Colonic mucosa (tissue), 4 donors: Measurements from ENCODE around the gene TPRN. TPM values are rescaled to one million over a fixed set of nuclear protein-coding genes. Genes with fewer than 3 reads are reported as not detected.

ENCODE experiments used
- DNase-seq: peaks from one replicate; pipeline ENCODE4 v3.0.0-alpha.2; 2020
- H3K27ac ChIP-seq: fragments of 200-600 bp; one replicate; pipeline ENCODE4 v1.8.0; 2021
- H3K27me3 ChIP-seq: fragments of 200-600 bp; one replicate; pipeline ENCODE4 v1.8.0; 2021
- H3K36me3 ChIP-seq: fragments of 200-600 bp; one replicate; pipeline ENCODE4 v1.8.0; 2021
- H3K4me1 ChIP-seq: fragments of 200-600 bp; one replicate; pipeline ENCODE4 v1.8.0; 2021; ENCODE audit warnings: mild to moderate bottlenecking
- H3K4me3 ChIP-seq: fragments of 200-600 bp; one replicate; pipeline ENCODE4 v1.8.0; 2021
- H3K9ac ChIP-seq, 2 donors: one replicate each; pipeline ENCODE4 v1.7.0; 2013; ENCODE audit warnings: control low read depth in 2 of 2, low read depth in 2 of 2, low read length in 2 of 2
- H3K9me3 ChIP-seq: fragments of 200-600 bp; one replicate; pipeline ENCODE4 v1.8.0; 2021
- CTCF ChIP-seq: fragments of 200-600 bp; IDR thresholded peaks from one replicate; pipeline ENCODE4 v1.8.0; 2022; ENCODE audit warnings: antibody characterized with exemption, mild to moderate bottlenecking
- intact Hi-C: fragments of 100-400 bp; cut with DNase I; formaldehyde crosslinking; loops from one replicate; pipeline ENCODE4 v1.14.1; 2022
- total RNA-seq, 2 donors: library from RNA; stranded (reverse); fragmentation: NEBNext Ultra II Directional in 1 of 2; extraction: Animal tissue kit (Norgen Biotek cat#: 25700) in 1 of 2; gene quantifications; one replicate each; pipeline ENCODE4 v1.2.1, GENCODE V29; 2021
- donor health status: healthy.
- donor health status: DM: no; HTN: no; CAD: no.
- donor health status: DM: no; HTN: no; CAD: no.

TPRN gene
- total RNA-seq, 2 donors from 2014 or later, result 83.1 to 124 TPM

DNA sequence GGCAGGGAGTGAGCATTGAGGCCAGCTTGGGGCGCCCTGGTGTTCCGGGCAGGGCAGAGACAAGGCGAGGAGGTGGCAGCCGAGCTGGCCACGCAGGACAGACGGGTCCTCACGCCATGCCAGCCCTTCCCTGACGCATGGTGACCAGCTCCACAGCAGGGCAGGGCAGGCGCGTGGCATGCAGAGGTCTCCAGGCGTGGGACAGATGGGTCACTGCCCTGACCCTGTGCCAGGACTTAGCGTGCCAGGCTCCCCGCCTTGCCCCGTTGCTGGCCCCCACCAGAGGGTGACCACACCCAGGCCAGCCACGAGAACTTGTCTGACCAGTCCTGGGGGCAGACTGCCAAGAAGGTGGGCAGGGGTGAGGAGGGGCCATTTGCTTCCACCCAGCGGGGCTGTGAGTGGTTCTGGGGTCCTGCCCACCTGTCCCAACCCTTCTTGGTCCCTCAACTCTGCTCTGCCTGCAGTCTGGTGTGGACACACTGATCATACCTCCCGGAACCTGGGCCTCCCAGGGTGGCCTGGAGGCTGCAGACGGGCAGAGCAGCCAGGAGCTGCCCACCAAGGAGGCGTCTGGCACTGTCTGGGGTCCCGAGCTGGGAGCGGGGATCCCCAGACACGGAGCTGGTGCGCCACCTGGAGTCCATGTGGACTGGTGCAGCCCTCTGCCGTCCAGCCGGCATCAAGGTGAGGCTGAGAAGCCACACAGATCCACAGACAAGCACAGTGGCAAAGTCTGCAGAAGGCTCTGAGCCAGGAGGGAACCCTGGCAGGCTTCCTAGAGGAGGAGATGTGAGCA, 26.7 kb upstream of the TPRN start, which contains the start of gene RNF224:
TSS of gene RNF224 (plus strand) at position 449 of the 799 bp plus-strand sequence. CDS start 834 bp downstream, outside the sequence.
- Histone ChIP-seq H3K9ac (peak within 1 kb of the TSS in 1 of 2 donors; percentile 46), H3K9me3 (no peaks in the 10 kb centered on the region), H3K4me1 (peaks cover 29% of the 10 kb centered on the region), H3K27ac (no peak within 1 kb of the TSS), H3K36me3 (no peaks in the 10 kb centered on the region), H3K27me3 (peaks cover 20% of the 10 kb centered on the region), H3K4me3 (no peak within 1 kb of the TSS)
- peak; percentile 86 for DNase-seq
- peak; percentile 91 for TF ChIP-seq CTCF
- intact Hi-C loops, result loop anchor here (2.0 to 5.0 kb wide), 2 partner anchors 40 to 106 kb away; partner anchors contain the start of genes ANAPC2 and SSNA1

- Histone ChIP-seq H3K27me3 (peaks cover 20% of the 10 kb centered on the region), H3K4me3 (no peak overlapping the region), H3K4me1 (peaks cover 30% of the 10 kb centered on the region), H3K9ac (peak overlapping the region in 1 of 2 donors; percentile 46), H3K36me3 (no peaks in the 10 kb centered on the region), H3K27ac (no peak overlapping the region), H3K9me3 (no peaks in the 10 kb centered on the region)
- no peak for DNase-seq
- intact Hi-C loops, result loop anchor here (2.0 to 5.0 kb wide), 2 partner anchors 39 to 106 kb away; partner anchors contain the start of genes ANAPC2 and SSNA1
- no peak for TF ChIP-seq CTCF
Observed at GRCh38 chr9:137226338-137227053, 26.0 kb upstream of the TPRN start.

GRCh38 chr9:137225699-137226331, 25.3 kb upstream of the TPRN start:
- no peaks in the 10 kb centered on the region for H3K36me3 ChIP-seq
- no peak overlapping the region for H3K4me3 ChIP-seq
- no peak overlapping the region for H3K27ac ChIP-seq
- peaks cover 32% of the 10 kb centered on the region for H3K4me1 ChIP-seq
- H3K27me3 ChIP-seq, result peaks cover 20% of the 10 kb centered on the region
- no peak overlapping the region for H3K9ac ChIP-seq
- DNase-seq, result no peak
- TF ChIP-seq CTCF, result no peak
- no peaks in the 10 kb centered on the region for H3K9me3 ChIP-seq
- intact Hi-C loops, result loop anchor here (2.0 to 5.0 kb wide), 2 partner anchors 39 to 105 kb away; partner anchors contain the start of genes ANAPC2 and SSNA1

GRCh38 chr9:137224830-137225694, 24.5 kb upstream of the TPRN start, which contains the start of gene CYSRT1:
TSS of gene CYSRT1 (plus strand) at chr9:137225174. CDS start at chr9:137225622, 448 bp downstream.
- Histone ChIP-seq H3K4me3 (peak within 1 kb of the TSS; percentile 70), H3K9me3 (no peaks in the 10 kb centered on the region), H3K36me3 (no peaks in the 10 kb centered on the region), H3K27ac (peak within 1 kb of the TSS; percentile 83), H3K27me3 (peaks cover 18% of the 10 kb centered on the region), H3K9ac (peak within 1 kb of the TSS; percentile 87 to 97), H3K4me1 (peaks cover 31% of the 10 kb centered on the region)
- TF ChIP-seq CTCF, result no peak
- intact Hi-C loops, result loop anchor here (5.0 kb wide), 1 partner anchor 38 kb away; the partner anchor contains the start of genes ANAPC2 and SSNA1
- DNase-seq, result peak; percentile 49
